ENCODE measurements around the gene GRIN1.

GRCh38 chr9:137170486-137171148 lies 31.7 kb downstream of the GRIN1 start:
- no peak for TF ChIP-seq CTCF (IDR thresholded peaks at IDR 0.05; ENCODE audit: insufficient read depth, low read length, poor library complexity, severe bottlenecking)
- no peak for TF ChIP-seq EZH2phosphoT487 (conservative IDR thresholded peaks at IDR 0.05; ENCODE audit: low read length)

Data from SU-DHL-6 (cell line).